NCI-H510A treated with DMSO at 0.1 percent for 48 hours (cell line): ENCODE measurements around the gene RBFOX1.

Source experiments
- DNase-seq: peaks from one replicate; lab custom pipeline; 2025; lab: John Stamatoyannopoulos, UW

Gene RBFOX1

DNA sequence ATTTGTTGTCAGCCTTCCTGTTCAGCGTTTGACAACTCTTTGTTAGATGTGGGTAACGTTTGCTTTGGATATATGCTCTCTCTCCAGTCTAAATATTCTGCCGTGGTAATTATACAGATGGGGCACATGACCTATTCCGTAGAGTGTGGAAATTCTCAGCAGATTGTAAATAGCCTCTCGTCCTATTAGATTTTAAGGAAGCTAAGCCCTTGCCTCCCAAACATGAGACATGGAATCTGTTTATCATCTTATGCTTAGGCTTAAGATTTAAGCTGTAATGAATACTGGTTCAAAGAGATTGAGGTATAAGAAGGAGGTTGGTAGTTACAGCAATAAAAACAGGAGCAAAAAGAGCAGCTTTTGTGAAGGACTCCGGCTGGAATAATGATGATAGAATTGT, 87.4 kb downstream of the RBFOX1 start:
- no peak for DNase-seq

DNA sequence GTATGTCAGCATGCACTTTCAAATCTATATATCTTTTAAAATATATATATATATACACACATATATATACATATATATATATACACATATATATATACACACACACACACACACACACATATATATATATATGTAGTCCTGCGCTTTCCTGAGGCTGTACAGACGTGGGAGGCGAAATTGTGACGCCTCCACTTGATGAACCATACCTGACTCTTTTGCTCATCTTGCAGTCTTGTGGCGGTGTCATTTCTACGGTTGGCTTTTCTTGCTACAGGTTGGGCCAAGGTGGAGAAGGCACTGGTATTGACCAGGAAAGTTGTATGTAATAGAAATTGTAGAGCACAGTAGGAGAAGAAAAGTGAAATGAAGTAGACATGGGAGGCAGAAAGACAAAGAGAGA, 88.2 kb downstream of the RBFOX1 start:
- no peak for DNase-seq

DNA sequence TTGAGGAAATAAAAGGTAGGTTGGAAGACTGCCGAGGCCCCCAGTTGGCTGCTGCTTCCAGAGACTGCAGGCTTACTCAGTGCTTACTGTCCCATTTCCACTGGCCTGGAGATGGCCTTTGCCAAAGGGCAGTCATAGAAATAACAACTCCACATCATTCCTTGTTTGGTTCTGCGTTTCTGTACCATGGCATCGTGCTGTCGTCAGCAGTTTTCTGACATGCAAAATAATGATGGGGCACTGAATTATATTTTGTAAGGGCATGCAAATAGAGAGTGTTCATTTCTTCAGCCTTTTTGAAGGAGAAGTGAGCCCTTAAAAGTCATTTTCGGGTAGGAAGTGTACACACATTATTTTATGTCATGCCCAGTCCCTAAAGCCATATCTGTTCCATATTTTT, 88.9 kb downstream of the RBFOX1 start:
- DNase-seq, result no peak

DNA sequence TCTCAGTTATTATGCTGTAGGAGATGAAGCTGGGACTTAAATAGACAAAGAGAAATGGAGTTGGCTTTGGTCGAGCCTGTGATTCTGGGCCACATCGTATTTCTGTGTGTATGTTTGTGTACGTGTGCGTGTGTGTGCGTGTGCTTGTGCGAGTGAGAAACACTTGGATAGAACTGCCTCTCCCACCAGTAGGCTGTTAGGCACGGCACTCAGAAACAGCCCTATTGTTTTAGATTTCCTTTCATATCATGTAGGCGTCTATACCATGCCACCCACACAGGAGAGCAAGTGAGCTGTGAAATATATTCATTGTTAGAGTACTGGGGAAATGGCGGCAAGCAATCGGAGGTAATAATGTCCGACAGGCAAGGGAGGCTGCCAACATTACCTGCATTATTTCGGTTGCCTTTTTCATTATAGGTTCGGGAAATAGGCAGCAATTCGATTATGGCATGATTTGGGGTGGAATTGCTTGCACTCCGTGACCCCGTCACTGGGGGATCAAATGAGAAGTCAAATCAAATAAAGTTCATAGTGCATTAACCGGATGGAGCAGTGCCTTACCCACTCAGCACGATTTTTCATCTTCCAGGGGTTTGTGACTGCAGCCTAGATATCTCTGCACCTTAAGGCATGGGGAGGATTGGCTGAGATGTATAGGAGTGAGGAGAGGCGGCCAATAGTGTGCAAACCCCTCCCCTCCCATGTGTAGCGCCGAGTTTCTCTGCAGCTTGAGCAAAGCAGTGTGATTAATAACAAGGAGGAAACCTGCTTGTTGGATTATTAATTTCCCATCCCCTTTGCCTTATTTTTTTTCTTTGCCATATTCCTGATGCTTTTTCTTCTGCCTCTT, 89.6 kb downstream of the RBFOX1 start:
- DNase-seq, result no peak

DNA sequence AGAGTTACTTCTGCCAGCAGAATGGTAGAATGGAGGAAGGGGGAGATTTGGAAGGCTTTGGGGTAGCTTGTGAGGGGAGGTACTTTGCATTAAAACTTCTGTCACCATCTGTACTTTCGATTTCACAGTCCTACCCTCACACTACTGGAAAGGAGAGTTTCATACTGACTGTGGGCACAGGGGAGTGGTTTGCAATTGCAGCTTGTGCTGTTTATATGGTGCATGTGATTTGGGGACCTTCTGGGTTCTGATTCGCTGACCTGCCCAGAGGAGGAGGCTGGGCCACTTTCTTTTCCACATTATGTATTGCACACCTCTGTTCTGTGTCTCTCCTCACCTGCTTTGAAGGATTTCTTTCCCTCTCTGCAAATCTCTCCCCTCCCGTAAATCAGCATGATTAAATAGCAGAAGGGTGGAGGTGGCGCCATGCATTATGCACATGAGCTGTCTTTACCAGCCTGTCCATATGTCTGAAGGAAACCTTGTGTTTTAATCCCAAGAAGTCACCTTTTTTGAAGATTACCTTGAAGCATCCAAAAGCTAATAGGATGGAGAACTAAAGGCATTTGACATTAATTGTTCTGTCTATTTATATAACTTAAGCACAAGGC, 90.9 kb downstream of the RBFOX1 start:
- DNase-seq, result no peak

DNA sequence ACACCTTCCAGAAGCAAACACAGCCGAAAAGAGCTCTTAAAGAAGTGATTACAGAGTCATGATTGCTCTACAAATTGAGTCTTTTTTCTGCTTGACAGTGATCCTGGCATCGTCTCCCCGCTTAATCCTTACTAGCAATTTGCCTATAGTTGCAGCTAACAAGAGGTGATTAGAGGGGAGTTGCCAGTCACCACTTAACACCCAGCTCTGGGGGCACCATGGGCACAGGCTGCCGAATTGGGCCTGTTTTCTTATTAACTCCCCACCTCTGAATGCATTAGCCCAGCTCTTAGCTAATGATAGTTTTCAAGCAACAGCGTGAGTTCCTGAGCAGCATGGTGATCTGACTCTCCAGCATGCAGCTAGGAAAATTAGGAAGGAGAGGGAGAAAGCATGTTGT, 93.5 kb downstream of the RBFOX1 start:
- DNase-seq, result no peak

DNA sequence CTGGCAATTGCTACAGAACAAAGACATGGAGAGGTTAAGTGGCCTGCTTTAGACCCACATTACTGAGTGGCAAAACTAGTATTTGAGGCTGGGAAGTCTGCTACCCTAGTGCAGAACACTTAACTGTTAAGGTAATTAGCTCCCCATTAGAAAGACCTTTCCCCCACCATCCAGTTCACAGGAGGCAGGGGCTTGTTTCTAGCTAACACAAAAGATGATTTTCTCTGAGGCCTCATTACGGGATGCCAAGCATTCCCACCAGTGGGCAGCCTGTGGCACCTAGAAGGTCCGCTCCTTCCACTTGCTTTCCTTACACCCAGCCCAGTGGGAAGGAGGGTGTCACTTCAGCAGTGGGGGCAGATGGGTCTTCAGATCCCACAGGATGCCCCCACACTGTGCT, 99.1 kb downstream of the RBFOX1 start:
- no peak for DNase-seq

DNA sequence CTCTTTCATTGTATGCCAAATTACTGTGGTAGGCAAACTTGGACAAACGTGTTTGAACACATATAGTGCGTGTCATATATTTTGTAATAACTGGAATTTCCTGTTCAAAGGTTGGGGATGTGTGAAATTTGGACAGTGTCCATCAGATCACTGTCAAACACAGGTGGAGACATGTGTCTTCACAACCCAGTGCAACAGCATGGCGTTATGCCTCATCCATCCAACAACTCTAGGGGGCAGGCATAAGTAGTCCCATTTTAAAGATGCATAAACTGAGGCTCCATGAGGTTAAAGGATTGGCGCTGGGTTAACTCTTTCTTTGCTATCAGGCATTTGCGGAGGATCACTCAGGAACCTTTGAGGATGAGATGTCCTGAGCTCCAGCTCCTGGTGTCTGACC, 103.7 kb downstream of the RBFOX1 start:
- DNase-seq, result no peak

DNA sequence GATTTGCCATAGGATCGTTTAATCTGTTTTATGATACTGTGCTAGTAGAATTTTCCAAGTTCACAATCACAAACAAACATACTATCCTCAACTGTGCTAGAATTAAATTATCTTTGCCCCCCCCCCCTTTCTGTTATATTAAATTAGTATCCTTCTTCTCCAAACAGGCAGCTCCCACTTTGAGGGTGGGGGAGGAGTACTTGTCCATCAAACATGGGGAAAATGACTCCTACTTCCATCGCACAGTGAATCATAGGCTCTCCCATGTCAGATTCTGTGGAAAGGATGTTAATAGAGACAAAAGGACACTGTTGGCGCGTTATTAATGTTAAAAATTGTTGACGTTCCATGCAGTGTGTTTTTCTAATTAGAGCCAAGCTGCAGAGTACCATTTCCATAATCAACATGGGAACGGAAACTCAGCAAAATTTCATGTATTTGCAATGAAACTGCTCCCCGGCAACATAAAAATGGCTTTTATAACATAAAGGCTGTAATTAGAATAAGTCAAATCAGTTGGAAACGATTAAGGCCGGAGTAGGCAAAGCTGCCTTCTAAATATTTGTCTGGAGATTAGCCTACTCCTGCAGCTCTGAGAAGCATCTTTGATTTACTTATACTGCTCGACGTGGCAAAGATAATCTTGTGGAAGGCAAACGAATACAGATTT, 104.6 kb downstream of the RBFOX1 start:
- no peak for DNase-seq

DNA sequence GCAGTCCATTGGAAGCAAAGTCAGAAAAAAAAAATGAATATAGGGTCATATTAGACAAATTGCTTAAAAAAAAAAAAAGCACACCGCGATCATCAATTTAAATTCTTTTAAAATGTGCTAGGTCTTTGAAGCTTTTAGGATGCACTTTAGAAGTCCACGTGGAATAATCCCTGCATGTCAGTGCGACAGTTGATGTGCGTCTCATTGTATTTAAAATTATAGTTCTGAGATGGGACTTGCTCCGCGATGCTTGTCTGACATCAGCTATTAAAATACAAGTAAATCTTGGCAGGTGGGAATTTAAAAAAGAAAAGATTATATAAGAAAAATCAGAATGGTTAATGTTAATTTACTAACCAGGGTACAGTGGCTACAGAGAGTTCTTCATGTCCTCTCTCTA, 105.2 kb downstream of the RBFOX1 start:
- no peak for DNase-seq

DNA sequence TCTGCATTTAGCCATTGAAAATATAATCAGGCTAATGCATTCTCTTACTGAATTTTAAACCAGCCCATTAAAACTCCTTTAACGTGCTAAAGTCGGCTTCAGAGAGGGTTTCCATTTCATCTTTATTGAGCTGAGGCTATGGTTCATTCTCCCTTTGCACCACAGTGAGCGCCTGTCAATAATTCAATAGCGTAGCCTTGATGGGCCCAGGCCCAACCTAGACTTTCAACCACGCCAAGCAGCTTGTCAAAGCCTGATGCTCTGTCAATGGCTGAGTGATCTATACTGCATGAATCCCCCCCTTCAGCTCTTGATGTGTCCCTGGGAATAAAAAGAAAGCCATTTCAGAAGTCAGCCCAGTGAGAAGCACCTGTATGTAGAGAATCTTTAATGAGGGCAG, 106.0 kb downstream of the RBFOX1 start:
- DNase-seq, result no peak

DNA sequence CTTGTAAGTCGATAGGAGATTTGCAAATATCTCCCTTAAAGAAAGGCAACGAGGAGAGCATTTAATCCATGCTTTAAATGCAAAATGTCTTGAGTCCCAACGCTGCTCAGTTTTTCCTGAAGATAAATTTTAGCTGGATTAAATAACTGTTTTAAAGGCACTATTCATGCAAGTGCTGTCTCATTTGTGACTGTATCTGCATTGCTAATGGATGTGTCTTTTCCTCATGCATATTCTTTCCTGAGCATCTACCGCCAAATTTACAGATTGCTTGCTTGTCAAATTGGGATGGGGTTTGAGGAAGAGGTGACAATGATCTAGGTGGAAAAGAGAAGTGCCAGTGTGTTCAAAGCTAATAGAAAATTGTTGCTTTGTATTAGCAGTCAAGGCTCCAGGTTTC, 106.9 kb downstream of the RBFOX1 start:
- DNase-seq, result no peak

DNA sequence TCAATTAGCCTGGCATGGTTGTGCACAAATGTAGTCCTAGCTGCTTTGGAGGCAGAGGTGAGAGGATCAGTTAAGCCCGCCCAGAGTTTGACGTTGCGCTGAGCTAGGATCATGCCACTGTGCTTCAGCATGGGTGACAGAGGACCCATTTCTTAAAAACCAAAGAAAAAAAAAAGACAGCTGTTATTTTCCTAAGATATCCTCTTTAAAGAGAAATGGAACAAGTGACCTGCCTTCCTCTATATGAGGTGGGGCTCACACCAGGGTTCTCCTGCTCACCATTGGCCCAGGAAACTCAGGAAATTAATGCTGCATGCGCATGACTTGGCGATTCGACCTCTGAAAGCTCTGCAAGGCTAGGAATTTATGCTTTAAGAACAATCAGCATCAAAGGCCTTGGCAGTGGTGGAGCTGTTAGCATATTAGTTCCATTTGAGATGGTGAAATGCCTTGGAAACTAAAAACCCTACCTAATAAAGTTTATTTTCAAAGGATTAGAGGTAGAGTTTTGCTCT, 108.3 kb downstream of the RBFOX1 start:
- DNase-seq, result no peak

DNA sequence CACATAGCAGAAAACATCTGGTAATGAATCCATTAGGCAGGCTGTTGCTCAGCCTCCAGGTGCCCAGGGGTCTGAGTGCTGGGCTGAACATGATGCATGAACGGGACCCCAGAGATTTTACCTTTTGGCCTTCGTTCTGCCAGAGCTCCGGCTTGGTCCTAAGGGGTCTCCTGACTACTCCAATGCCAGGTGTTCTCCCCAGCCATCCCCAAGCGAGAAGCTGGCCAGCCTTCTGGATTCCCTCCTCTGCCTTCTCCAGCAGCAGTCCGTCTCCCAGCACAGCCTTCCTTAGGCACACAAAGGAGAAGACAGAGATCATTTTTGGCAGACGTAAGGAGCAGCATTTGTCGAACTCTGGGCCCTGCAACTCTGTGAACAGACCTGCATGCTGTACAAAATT, 109.4 kb downstream of the RBFOX1 start:
- DNase-seq, result no peak

DNA sequence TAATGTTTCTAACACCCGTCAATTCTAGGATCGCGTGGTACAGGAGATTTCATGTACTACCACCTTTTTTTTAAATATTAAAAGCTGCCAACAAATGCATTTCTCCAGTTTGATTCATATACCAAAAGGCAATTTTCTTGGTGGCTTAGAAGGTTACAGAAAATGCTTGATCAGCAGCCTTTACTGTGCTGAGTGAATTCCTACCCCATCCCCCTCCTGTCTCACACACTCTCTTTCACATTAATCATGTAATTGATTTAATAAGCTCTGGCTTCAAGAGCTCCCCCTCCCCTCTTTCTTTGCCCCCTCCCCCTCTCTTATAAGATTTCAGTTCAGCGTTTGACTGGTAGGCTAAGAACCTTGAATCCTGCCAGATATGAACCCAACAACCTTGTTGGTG, 110.5 kb downstream of the RBFOX1 start:
- no peak for DNase-seq

DNA sequence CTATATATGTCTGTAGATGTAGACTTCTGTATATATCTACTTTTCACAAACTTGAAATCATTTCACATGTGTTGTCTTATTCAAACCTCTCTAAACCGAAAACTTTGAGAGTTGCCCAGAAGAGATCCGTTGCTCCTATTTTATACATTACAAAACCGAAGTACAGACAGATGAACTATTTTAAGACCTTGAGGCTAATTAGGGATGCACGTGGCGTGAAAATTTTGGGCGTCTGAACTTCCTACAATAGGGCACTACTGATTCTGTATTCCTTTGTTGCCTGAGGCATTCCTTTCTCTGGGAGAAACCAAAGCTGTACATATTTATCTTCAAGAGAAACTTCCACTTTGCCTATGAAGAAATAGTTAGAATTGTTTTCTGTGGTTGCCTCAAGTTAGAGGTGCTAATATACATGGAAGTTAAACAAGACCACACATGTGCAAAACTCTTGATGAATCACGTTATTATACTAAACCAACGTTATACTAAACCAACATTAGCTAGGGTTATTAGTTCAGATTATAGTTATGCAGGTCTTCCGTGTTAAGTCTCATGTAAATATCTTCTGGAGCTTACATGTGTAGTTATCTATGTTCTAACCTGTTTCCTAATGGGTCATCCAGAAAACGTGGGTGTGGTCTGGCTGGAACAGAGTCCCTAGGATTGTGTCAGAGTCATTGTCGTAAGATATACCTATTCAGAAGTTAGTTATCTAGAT, 111.2 kb downstream of the RBFOX1 start:
- no peak for DNase-seq

DNA sequence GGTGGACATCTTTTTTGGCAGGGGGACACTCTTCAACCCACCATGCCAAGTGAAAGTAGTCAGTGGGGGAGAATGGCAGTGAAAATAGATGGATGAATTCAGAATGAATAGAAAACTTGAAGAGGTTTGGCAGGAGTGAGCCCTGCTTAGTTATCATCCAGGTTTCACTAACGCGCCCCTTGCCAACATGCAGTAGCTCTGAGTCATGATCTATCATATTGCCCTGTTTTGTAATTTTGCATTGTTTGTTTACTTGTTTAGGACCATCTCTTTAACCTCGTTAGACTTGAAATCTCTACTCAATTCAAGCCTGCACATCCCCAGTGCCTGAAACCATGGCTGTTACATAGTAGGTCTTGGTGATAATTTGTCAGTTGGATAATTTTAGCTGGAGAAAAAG, 116.7 kb downstream of the RBFOX1 start:
- DNase-seq, result no peak

DNA sequence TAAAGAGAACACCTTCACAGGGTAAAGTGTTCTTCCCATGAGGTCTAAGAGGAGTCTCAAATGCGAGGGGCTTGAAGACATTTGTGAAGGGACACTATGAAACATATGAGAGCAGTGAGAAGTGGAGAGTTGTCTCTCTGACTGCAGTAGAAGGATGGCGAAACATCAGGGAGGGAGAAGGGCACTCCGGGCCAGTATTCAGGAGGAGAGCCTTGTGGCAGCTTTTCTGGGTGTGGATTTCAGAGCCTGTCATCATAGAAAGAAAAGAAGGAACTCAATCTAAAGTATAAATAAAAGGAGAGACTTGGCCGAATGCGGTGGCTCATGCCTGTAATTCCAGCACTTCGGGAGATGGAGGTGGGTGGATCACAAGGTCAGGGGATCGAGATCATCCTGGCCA, 117.2 kb downstream of the RBFOX1 start:
- no peak for DNase-seq

DNA sequence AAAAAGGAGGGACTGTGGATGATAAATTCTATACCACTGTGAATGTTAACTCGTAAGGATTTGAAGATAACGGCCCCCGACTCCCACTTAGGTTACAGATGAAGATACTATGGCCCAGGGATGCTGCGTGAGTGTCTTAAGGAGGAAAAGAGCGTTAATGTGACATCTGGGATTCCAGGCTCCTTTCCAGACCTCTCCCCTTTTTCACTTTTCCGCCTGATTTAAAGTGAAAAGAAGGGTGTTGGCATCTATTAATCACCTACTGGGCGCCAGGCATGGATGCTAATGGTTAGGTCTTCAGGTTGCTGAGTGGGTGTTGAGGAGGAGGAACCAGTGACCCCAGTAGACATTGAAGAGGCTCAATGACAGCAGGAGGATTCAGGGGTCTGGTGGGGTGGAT, 117.8 kb downstream of the RBFOX1 start:
- no peak for DNase-seq

DNA sequence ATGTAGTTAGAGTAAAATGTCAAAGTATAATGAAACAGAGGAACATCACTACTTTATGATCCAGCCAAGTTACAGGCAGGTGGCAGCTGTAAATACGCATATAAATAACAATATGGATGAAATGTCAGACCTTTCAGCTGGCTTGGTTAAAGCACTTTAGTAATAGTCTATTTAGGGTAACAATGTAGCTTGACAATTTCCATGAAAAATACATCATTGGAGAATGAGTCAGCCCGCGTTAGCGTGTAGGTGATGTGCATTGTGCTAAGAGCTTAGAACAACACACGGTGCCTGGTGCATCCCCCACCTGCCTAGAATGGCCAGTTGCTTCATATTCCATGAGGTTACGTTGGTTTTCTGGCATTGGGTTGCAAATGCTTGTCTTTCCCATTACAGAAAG, 119.4 kb downstream of the RBFOX1 start:
- no peak for DNase-seq

DNA sequence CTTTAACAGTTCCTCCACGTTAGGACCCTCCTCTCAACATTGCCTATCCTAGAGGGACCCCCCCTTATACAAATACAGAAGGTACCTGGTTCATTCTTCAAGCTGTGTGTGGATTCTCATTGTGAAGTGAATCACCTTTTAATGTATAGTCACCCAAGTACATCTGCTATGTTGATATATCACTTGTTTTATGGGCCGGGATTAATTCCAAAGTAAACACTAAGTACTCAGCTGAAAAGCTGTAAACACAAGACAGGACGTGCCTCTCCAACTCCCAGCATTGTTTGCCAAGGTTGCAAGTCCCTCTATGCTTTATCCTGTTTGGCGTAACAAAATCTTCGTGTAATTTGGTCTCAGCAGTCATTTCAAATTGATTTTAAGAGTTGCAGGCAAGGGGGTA, 123.6 kb downstream of the RBFOX1 start:
- DNase-seq, result no peak

DNA sequence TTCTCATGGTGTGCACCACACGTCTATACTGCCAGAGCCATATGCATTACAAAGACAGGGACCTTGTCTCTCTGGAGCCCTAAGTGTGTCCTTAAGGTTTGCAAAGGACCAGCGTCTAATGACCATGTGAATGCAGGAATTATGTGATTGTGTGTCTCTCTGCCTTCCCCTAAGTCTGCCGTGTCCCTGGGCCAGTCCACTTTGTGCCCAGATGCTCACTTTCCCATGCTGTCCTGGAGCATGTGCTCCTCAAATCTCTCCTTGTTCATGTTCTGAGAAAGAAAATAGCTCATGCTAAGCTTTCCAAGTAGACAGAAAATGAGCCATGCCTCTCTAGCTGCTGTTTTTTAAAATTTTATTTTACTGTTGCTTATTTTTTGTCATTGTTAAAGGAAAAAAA, 125.5 kb downstream of the RBFOX1 start:
- DNase-seq, result no peak

DNA sequence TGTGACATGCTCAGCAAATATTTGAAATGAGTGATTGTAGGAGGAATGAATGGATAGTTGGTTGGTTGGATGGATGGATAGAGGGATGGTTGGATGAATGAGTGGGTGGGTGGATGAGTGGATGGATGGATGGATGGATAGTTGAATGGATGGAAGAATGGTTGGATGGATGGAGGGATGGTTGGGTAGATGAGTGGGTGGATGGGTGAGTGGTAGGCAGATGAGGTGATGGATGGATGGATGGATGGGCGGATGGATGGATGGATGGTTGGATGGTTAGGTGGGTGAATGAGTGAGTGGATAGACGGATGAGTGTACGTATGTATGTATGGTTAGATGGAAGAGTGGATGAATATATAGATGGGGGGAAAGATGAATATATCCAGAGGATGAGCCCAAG, 137.7 kb downstream of the RBFOX1 start:
- no peak for DNase-seq
